Kidney (tissue), 14 donors: ENCODE results near the gene PIK3CG. TPM values are rescaled to one million over a fixed set of nuclear protein-coding genes. Genes with fewer than 3 reads are reported as not detected.
"Not testable (repeated sequence)": the region's sequence is repeated elsewhere in the genome, so short reads cannot be mapped to it uniquely, and the experiment has no call there.

Experiments used
- DNase-seq, 5 donors: peaks; one replicate each; pipeline ENCODE4 v3.0.0-alpha.2; 2013 to 2020
- FAIRE-seq: peaks from 2 replicates; lab custom pipeline; 2012; peaks lifted over from hg19 to GRCh38; lab: Jason Lieb, UNC
- H3K27ac ChIP-seq, 2 donors: one replicate each; pipeline ENCODE4 v1.7.0; 2013; ENCODE audit warnings: low read depth in 2 of 2, low read length in 2 of 2, inconsistent platforms in 1 of 2
- H3K27me3 ChIP-seq: one replicate; pipeline ENCODE4 v1.7.1; 2013; ENCODE audit warnings: low read length, inconsistent platforms; ENCODE audit not compliant: control insufficient read depth, insufficient read depth
- H3K36me3 ChIP-seq, 3 donors: one replicate each; pipeline versions ENCODE4 v1.7.0 to v1.7.1; 2013; ENCODE audit warnings: low read length in 3 of 3, control low read depth in 1 of 3, inconsistent platforms in 1 of 3; ENCODE audit not compliant: insufficient read depth in 3 of 3, control insufficient read depth in 2 of 3
- H3K4me1 ChIP-seq, 3 donors: one replicate each; pipeline versions ENCODE4 v1.7.0 to v1.7.1; 2013; ENCODE audit warnings: low read length in 3 of 3, inconsistent platforms in 1 of 3, low read depth in 1 of 3; ENCODE audit not compliant: control insufficient read depth in 2 of 3, insufficient read depth in 2 of 3
- H3K4me3 ChIP-seq, 3 donors: one replicate each; pipeline versions ENCODE4 v1.7.0 to v1.8.1; 2013; ENCODE audit warnings: low read length in 3 of 3, control low read depth in 1 of 3, inconsistent platforms in 1 of 3
- H3K9ac ChIP-seq, 3 donors: one replicate each; pipeline versions ENCODE4 v1.7.0 to v1.7.1; 2013; ENCODE audit warnings: low read length in 3 of 3, control low read depth in 1 of 3, inconsistent platforms in 1 of 3
- H3K9me3 ChIP-seq, 3 donors: one replicate each; pipeline versions ENCODE4 v1.7.0 to v1.7.1; 2013; ENCODE audit warnings: low read length in 3 of 3, control low read depth in 1 of 3, inconsistent platforms in 1 of 3; ENCODE audit not compliant: control insufficient read depth in 2 of 3, insufficient read depth in 1 of 3
- intact Hi-C: fragments of 100-400 bp; cut with DNase I; formaldehyde crosslinking; loops from one replicate; pipeline ENCODE4 v1.11.1; 2022
- polyA plus RNA-seq: library from polyadenylated mRNA; stranded (reverse); fragments of 350-450 nt; fragmentation: Illumina TruSeq; extraction: RNeasy Lipid Tissue Mini Kit (QIAGEN cat#74804); gene quantifications from one replicate; pipeline ENCODE4 v1.2.3, GENCODE V29; 2014; ENCODE audit warnings: low read depth, low replicate concordance; ENCODE audit not compliant: insufficient read depth
- total RNA-seq: library from RNA; stranded (reverse); fragmentation: NEBNext Ultra II Directional; extraction: Animal tissue kit (Norgen Biotek cat#: 25700); gene quantifications from one replicate; pipeline ENCODE4 v1.2.1, GENCODE V29; 2021
- TF ChIP-seq, protein P1 (sequence below): IDR thresholded peaks from 3 replicates; pipeline ENCODE4 v1.5.1; 2012; ENCODE audit warnings: mild to moderate bottlenecking, moderate library complexity, borderline replicate concordance; ENCODE audit not compliant: insufficient read depth; ENCODE audit errors: extremely low read depth
- donor health status: control.
- donor health status: control.
- donor health status: control.
- donor health status: control.
- donor health status: control.
- donor health status: DM: yes; HTN: yes; CAD: no.
- donor health status: Normal renal cell carcinoma (clear cell type).

Gene PIK3CG
- total and polyA plus RNA-seq, 2 donors from 2014 or later: 0.15 to 8.6 TPM

- intact Hi-C loops: no loop called here
- no peak for FAIRE-seq
Measured at GRCh38 chr7:106844279-106844997, 20.6 kb upstream of the PIK3CG start.

GRCh38 chr7:106848049-106848448 lies 17.0 kb upstream of the PIK3CG start:
- Histone ChIP-seq H3K27me3 (no peaks in the 10 kb centered on the region), H3K9ac (no peak overlapping the region), H3K4me3 (no peak overlapping the region), H3K27ac (no peak overlapping the region), H3K9me3 (no peaks in the 10 kb centered on the region), H3K4me1 (no peaks in the 10 kb centered on the region), H3K36me3 (no peaks in the 10 kb centered on the region)
- TF ChIP-seq, protein P1, sequence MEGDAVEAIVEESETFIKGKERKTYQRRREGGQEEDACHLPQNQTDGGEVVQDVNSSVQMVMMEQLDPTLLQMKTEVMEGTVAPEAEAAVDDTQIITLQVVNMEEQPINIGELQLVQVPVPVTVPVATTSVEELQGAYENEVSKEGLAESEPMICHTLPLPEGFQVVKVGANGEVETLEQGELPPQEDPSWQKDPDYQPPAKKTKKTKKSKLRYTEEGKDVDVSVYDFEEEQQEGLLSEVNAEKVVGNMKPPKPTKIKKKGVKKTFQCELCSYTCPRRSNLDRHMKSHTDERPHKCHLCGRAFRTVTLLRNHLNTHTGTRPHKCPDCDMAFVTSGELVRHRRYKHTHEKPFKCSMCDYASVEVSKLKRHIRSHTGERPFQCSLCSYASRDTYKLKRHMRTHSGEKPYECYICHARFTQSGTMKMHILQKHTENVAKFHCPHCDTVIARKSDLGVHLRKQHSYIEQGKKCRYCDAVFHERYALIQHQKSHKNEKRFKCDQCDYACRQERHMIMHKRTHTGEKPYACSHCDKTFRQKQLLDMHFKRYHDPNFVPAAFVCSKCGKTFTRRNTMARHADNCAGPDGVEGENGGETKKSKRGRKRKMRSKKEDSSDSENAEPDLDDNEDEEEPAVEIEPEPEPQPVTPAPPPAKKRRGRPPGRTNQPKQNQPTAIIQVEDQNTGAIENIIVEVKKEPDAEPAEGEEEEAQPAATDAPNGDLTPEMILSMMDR: no peak
- FAIRE-seq (peak; percentile 6), DNase-seq (no peak)
- intact Hi-C loops: no loop called here

More at GRCh38 chr7:106844279-106844997, 20.6 kb upstream of the PIK3CG start:
- DNase-seq: no peak
- Histone ChIP-seq H3K9ac (no peak overlapping the region), H3K36me3 (no peaks in the 10 kb centered on the region), H3K9me3 (no peaks in the 10 kb centered on the region), H3K27ac (no peak overlapping the region), H3K4me1 (no peaks in the 10 kb centered on the region), H3K4me3 (no peak overlapping the region), H3K27me3 (no peaks in the 10 kb centered on the region)
- TF ChIP-seq, protein P1: no peak

- FAIRE-seq: no peak
- no peaks in the 10 kb centered on the region for H3K9me3 ChIP-seq
- H3K27me3 ChIP-seq: no peaks in the 10 kb centered on the region
- TF ChIP-seq, protein P1: no peak
- intact Hi-C loops: no loop called here
- no peak overlapping the region for H3K9ac ChIP-seq
- no peak overlapping the region for H3K4me3 ChIP-seq
- DNase-seq: peak in 1 of 5 donors; percentile 18
- no peak overlapping the region for H3K27ac ChIP-seq
- no peaks in the 10 kb centered on the region for H3K36me3 ChIP-seq
- H3K4me1 ChIP-seq: no peaks in the 10 kb centered on the region
Measured at GRCh38 chr7:106848851-106849442, 16.1 kb upstream of the PIK3CG start.

DNA sequence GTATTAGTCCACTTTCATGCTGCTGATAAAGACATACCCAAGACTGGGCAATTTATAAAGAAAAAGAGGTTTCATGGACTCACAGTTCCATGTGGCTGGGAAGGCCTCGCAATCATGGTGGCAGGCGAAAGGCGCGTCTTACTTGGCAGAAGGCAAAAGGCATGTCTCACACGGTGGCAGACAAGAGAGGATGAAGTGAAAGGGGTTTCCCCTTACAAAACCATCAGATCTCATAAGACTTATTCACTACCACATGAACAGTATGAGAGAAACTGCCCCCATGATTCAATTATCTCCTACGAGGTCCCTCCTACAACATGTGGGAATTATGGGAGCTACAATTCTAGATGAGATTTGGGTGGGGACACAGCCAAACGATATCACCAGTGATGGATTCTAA lies 13.4 kb upstream of the PIK3CG start:
- H3K9ac ChIP-seq, H3K4me1 ChIP-seq, intact Hi-C loops, H3K4me3 ChIP-seq, H3K9me3 ChIP-seq, H3K27ac ChIP-seq, H3K27me3 ChIP-seq, DNase-seq, FAIRE-seq, H3K36me3 ChIP-seq: not testable (repeated sequence)
